CD4-positive, alpha-beta T cell treated with Interleukin-4 for 1 hour (primary cell): Measurements from ENCODE around the gene RPL39L.

Source experiments
- DNase-seq, 2 donors: peaks; one replicate each; pipeline ENCODE4 v3.0.0-alpha.2; 2020 to 2022

The RPL39L gene

DNA sequence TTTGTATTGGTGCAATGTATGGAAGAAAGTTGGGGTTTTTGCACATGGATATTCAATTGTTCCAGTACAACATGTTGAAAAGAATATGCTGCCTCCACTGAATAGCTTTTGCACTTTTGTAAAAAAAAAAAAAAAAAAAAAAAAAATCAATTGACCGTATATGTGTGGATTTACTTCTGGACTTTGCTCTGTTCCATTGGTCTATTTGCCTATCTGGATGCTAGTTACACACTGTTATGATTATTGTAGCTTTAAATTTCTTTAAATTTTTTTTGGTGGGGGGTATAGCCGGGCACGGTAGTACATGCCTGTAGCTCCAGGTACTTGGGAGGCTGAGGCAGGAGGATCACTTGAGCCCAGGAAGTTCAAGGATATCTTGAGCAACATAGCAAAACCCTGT lies 52.5 kb downstream of the RPL39L start:
- no peak for DNase-seq

DNA sequence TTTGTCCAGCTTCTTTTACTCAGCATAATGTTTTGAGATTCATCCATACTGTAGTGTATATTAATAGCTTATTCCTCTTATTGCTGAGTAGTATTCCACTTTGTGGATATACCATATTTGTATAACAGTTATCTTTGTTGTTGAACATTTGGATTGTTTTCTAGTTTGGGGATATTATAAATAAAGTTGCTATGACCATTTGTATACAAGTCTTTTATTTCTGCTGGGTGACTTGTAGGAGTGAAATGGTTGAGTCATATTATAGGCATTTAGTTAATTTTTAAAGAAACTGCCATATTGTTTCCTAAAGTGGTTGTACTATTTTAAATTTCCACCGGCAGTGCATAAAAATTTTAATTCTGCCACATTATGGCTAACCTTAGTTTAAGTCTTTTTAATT lies 53.4 kb downstream of the RPL39L start:
- no peak for DNase-seq

DNA sequence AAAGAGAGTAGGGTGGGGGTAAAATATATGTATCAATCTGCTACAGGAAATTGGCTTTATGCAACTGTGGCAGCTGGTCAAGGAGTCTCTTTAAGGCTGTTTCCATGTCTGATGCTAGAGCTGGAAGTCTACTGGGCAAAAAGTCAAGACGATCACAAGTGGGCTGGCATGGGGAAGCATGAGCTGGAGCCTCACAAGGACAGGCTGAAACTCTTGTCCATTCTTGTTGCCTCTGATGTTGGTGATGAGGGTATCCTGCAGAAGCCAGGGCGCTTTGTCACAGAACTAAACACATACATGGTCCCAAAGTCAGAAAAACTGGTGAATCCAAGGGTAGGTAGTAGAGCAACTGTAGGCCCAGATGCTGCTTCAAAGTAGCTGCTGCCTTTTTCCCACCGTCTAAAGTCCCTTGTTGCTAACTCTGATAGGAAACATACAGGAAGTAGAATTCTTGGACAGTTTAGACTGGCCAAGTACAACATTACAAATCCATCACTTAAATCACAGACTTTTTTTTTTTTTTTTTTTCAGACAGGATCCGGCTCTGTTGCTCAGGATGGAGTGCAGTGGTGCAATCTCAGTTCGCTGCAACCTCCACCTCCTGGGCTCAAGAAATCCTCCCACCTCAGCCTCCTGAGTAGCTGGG lies 54.2 kb downstream of the RPL39L start:
- DNase-seq: no peak

DNA sequence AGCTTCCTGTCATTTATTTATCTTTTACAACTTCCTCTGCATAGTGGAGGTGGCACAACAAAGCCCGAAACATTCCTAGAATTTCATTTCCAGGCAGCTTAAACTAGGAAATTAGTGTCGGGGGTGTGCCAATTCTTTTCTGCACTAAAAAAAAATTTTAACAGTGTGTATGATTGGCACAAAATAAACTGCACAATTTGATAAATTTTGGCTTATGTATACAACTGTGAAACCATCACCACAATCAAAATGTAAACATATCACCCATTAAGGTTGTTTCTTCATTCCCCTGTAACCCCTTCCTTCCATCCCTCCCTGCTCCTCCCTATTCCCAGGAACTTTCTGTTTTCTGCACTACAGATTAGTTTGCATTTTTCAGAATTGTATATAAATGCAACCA lies 54.7 kb downstream of the RPL39L start:
- no peak for DNase-seq

DNA sequence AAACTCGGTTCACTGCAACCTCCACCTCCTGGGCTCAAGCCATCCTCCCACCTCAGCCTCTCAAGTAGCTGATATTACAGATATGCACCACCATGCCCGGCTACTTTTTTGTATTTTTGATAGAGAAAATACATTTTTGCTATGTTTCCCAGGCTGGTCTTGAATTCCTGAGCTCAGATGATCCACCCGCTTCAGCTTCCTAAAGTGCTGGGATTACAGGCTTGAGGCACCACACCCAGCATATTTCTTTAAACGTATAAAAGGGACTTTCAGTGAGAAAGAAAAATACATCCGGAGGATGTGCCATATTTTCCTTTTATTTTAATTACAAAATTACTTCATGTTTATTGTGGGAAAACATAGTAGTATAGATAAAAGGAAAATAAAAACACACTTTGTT lies 55.2 kb downstream of the RPL39L start:
- DNase-seq: no peak

DNA sequence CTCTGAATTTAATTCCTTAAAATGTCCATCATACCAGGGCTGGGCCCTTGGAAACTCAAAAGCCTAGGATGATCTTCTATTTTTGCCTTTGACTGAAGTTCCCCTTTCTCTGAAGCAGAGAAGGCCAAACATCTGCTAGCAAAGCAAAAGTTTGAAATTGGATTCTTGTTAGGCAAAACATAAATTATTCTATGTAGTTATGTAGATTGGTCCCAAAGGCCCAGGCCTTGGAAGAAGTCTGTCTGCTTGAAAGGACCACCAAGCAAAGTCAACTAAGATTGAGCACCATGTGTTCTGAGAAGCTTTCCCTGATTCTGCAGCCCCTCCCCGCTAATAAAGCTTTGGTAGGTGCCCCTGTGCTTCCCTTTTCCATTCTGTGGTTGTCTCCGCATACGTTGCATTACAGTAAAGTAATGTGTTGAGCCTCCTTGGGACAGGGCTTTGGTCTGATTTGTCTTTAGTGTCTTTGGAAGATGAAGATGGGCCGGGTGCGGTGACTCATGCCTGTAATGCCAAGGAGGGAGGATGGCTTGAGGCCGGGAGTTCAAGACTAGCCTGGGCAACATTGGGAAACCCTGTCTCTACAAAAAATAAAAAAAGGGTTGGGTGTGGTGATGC lies 56.4 kb downstream of the RPL39L start:
- no peak for DNase-seq

DNA sequence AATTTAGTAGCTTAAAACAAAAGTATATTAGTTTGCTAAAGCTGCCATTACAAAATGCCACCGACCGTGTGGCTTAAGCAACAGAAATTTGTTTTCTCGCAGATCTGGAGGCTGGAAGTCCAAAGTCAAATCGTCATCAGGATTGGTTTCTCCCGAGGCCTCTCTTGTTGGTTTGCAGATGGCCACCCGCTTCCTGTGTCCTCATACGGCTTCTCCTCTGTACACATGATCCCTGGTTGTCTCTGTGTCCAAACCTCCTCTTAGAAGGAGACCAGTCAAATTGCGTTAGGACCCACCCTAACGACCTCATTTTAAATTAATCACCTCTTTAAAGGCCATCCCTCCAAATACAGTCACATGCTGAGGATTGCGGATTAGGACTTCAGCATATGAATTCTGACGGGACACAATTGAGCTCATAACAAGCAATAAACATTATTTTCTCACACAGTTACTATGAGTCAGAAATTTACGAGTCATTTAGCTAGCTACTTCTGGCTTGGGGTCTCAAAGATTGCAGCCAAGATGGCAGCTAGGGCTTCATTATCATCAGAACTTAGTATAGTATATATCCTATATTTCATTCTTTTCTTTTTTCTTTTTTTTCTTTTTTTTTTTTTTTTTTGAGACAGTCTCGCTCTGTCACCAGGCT lies 58.4 kb downstream of the RPL39L start:
- no peak for DNase-seq

DNA sequence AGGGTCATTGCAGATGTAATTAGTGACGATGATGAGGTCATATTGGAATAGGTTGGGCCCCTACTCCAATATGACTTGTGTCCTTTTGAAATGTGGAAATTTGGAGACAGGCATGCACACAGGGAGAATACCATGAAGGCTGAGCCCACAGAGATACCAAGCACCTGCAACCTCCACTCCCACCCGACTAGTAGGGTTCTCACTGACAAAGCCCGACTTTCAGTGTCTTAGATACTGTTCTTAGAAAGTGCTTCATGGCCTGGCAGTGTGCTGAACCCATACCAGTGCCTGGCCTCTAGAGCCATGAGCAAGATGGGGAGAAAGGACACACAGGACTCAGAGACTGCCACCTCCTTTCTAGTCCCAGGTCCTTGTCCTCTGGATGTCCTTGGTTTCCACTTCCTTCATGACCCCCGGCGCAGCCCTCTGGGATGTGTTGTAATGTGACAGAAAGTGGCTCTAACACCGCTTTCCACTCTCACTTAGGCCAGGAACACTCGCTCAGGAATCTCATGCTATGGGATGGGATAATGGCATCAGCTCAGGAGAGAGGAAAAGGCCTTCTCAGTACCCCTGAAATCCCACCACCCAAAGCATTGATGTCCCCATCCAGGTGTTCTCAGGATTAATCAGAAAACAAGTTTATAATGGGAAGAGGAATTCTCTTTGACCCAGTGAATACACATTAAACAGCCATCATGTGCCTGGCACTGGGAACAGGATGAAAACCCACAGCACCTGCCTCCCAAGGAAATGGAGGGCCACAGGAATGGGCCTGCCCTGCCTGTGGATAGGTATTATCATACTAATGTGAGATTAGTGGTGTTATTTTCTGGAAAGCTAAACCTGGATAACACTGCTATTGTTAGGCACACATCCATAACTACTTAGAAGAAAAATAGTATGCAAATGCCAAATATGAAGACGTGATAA lies 59.9 kb downstream of the RPL39L start:
- DNase-seq: no peak

DNA sequence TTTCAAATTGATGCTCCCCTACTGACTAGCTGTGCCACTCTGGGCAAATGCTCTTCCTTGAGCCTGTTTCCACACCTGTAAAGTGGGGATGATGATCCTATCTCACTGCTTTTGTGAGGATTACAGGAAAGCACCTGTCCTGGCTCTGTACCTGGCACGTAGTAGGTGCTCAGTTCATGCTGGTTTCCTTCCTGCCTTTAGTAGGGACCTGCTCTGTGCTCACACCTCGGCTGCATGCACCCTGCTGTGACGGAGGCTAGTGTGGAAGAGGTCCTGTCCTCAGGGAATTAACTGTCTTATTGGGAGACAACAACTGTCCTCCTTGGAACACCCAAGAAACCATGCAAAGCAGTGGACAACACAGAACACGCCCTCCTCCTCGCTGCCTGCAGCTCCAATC lies 61.8 kb downstream of the RPL39L start:
- DNase-seq: no peak

DNA sequence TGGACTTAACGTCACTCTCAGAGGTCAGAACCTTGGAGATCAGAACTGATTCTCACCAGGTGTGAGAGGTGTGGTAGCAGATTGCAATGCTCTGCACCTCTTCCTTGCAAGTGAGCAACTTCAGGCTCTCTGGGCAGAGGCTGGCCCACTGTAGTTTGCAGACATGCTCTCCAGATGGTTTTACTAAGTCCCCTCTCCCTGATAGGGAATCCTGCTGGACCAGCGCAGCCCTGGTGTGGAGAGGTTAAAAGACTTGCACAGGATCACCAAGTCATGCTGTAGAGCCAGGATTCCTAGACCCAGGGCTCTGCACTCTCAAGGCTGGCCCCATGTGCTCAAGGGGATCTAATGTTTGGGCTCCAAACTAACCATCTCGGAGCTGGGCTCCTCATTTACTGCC lies 62.2 kb downstream of the RPL39L start:
- DNase-seq: no peak

DNA sequence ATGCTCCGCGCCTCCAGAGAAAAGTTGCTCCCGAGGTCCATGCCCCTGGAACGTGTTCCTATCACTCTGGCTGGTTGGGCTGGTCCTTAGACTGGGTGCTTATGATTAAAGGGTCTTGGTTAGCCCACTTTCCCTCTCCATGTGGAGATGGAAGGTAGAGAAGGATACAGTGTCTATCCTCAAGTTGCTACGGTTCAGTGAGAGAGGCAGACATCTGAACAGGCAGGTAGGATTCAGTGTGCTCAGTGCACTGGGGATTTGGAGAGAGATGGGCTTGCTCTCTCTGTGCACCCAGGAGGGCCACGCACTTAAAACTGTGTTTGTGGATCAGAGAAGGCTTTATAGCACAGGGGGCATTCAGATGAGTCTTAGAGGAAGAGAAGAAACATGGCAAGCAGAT lies 63.0 kb downstream of the RPL39L start:
- DNase-seq: no peak

DNA sequence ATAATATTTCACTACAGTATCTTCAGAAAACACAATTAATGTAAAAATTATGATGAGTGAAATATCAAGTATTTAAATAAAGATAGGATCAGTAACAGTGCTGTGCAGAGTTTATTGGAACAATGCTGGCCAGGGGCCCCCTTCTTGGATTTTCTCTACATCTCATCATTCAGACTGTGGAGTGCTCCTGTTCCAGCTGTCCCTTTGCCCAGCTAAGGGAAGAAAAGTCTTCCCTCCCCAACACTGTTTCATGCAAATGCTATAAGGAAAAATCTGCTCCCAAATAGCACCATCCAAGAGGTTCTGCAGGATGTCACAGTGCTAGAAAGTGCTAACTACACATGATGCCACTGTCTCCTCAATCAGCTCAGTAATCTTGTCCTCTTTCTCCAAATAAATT lies 64.5 kb downstream of the RPL39L start:
- DNase-seq: no peak

DNA sequence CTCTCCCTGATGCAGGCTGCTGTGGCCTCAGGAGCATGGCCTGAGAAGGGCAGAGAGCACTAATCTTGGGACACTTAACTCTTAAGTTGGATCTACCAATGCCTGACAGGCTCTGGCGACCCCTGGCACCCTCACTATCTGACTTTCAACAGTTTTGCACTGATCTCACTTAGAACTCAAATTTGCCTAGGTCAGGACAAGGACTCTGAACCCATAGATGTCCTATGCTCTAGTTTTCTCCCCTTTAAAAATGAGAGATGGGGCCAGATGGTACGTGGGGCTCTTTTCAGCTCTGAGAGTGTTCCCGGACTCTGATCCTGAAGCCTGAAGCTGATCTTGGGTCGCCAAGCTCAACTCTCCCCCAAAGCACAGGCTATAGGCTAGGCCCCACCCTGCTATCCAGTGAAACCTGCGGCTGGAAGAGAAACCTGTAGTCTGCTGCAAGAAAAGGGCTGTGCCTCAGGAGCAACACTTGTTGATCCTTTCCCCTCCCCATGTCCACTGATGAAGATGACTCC lies 65.7 kb downstream of the RPL39L start:
- DNase-seq: no peak

DNA sequence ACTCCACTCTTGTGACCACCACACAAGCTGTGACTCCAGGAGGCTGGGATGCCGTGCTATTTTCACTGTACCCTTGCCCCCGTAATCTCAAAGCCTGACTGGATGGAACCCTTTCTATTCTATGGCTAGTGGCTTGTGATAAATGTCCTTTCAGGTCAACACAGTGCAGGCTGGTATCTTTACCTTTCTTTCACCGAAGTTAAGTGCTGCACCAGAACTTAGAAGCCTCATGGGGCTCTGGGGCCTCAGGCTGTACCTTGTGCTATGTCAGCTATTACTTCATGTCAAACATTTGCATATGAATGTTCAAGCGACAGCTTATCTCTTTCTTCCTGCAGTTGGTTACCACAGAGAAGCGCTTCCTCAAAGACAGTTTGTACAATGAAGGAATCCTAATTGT lies 66.8 kb downstream of the RPL39L start:
- DNase-seq: no peak

DNA sequence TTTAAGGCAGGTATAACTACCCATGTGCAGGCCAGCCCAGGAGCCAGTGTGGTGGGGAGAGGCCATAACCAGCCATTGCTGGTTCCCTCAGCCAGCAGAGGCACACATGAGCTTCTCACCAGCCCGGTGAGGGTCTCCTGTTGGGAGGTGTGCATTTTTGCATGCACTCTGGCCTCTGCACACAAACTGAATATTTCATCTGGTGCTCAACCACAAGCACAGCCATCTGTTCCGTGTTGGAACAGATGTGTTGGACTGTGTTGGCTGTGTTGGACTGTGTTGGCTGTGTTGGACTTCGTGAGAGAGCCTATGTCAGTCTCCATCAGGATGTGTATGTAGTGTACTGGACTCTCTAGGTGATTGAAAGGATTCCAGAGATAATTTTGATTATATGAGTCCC lies 67.2 kb downstream of the RPL39L start:
- DNase-seq: no peak
